T47D (cell line): ENCODE results near the gene NOPCHAP1.
A peak's percentile ranks its signal among the peaks of the same experiment; 100 is the strongest.
"Not testable (repeated sequence)": the region's sequence is repeated elsewhere in the genome, so short reads cannot be mapped to it uniquely, and the experiment has no call there.

Experiments used
- DNase-seq, 2 experiments: peaks; one replicate each; pipeline versions ENCODE4 v3.0.0 to v3.0.0-alpha.2; 2011 to 2012; ENCODE audit warnings: low read depth in 1 of 2, low spot score in 1 of 2
- JUND ChIP-seq: IDR thresholded peaks from 2 replicates; pipeline ENCODE4 v1.6.1; 2012; ENCODE audit warnings: low read depth
- in situ Hi-C: cut with HindIII; loops from 2 replicates; pipeline ENCODE4 v1.10.0; 2016; ENCODE audit warnings: low sequenced_read_pairs, low pct_unique_long_range_greater_than_20kb

NOPCHAP1 gene, protein sequence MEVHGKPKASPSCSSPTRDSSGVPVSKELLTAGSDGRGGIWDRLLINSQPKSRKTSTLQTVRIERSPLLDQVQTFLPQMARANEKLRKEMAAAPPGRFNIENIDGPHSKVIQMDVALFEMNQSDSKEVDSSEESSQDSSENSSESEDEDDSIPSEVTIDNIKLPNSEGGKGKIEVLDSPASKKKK

DNA sequence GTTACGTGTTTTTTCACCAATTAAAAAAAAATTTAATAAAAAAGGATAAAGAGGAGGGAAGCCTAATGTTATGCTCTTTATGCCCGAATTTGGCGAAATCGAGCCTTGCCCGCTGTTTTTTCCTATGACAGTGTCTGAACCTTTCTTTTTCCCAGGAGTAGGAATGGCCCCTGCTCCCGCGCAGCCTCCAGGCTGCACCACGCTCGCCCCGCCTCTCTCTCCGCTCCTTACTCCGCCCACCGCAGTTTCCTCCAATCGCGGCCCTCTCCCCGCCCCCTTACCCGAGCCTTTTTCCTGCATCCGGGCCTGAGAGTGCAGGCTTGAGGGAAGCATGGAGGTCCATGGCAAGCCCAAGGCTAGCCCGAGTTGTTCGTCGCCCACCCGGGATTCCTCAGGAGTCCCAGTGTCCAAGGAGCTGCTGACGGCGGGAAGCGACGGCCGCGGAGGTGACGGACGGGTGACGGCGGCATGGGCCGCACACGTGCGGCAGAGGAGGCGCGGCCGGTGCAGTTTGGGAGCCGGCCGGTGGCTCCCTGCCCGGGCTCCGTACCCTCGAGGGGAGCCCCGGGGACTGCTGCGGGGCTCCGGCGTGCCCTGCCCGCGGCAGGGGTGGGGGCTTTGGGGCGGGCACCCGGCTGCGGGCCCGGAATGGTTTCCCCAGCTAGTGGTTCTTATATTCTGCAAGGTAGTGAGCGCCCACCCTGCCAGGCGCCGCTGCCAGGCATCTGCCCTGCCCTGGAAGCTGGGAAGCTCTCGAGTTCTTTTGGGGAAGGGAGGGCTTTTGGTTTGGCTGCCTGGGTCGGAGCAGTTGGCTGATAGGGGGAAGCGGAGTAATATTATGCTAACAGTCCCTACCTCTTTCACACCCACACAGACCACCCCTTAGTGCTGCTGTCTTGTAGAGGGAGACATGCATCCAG lies at the start of gene NOPCHAP1:
Gene NOPCHAP1 (plus strand): TSS at position 295 of the 920 bp plus-strand sequence. CDS start 37 bp downstream, at position 332.
- DNase-seq: peak; percentile 94 to 97
- in situ Hi-C loops: no loop called here
- TF ChIP-seq JUND: no peak

DNA sequence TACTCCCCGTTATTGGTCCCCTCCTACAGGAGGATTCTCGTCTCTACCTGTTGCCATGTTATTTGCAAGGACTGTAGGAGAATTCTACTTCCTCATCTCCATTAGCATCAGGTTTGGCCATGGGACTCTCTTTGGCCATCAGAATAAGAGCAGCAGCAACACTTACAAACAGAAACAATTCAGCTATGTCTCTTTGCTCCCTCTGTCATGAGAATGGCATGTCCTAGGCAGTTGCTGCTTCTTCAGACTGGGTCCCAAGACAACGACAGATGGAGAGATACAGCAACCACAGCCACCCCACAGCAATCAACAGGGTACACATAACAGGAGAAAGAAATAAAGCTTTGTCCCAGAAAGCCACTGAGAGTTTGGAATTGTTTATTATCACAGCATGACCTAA lies 47.7 kb upstream of the NOPCHAP1 start:
- no peak for TF ChIP-seq JUND
- peak in 1 of 2 experiments; percentile 42 for DNase-seq
- in situ Hi-C loops: no loop called here

DNA sequence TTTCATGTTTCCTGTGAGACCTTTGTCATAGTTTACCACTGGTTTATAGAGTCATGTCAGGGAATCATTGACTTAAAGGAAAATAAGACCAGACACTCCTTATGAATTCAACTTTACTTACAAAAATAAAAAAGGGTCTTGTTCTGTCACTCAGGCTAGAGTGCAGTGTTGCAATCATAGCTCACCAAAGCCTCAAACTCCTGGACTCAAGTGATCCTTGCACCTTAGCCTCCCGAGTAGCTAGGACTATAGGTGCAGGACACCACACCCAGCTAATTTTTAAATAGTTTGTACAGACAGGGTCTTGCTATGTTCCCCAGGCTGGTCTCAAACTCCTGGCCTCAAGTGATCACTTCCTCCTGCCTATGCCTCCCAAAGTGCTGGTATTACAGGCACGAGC lies 47.0 kb upstream of the NOPCHAP1 start:
- no peak for TF ChIP-seq JUND
- in situ Hi-C loops: no loop called here
- DNase-seq: no peak

DNA sequence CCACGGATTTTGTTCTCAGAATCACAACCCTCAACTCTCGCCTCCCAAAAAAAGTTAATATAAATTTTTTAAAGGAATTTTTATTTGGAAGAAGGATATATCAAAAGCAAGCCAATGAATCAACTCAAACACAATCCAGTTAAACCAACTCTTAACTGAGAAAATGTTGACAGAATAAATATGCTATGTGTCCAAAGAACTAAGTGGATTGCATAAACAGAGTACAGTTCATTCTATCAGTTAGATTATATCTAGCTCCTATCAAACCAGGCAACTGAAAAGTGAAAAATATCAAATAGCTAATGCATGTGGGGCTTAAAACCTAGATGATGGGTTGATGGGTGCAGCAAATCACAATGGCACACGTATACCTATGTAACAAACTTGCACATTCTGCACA lies 44.7 kb upstream of the NOPCHAP1 start:
- DNase-seq: no peak

DNA sequence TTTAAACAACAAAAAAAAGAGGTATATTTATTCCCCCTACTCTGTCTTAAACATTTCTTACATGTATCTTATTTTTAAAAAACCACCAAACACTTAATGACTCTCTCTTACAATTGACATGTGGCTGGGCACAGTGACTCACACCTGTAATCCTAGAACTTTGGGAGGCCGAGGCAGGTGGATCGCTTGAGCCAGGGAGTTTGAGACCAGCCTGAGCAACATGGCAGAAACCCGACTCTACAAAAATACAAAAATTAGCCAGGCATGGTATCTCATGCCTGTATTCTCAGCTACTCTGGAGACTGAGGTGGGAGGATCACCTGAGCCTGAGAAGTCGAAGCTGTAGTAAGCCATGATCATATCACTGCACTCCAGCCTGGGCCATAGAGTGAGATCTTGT lies 44.0 kb upstream of the NOPCHAP1 start:
- TF ChIP-seq JUND: no peak
- in situ Hi-C loops: no loop called here
- DNase-seq: no peak

More for the DNA sequence above, 44.7 kb upstream of the NOPCHAP1 start:
- in situ Hi-C loops: no loop called here
- TF ChIP-seq JUND: no peak

DNA sequence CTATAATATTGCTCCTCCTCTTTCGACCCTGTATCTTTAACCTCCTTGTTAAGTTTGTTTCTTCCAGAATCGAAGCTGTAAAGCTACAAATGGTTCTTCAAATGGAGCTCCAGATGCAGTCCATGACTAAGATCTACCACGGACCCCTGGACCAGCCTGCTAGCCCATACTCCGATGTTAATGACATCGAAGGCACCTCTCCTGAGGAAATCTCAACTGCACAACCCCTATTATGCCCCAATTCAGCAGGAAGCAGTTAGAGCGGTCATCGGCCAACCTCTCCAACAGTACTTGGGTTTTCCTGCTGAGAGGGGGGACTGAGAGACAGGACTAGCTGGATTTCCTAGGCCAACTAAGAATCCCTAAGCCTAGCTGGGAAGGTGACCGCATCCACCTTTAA lies 42.7 kb upstream of the NOPCHAP1 start:
- DNase-seq, in situ Hi-C loops: not testable (repeated sequence)

DNA sequence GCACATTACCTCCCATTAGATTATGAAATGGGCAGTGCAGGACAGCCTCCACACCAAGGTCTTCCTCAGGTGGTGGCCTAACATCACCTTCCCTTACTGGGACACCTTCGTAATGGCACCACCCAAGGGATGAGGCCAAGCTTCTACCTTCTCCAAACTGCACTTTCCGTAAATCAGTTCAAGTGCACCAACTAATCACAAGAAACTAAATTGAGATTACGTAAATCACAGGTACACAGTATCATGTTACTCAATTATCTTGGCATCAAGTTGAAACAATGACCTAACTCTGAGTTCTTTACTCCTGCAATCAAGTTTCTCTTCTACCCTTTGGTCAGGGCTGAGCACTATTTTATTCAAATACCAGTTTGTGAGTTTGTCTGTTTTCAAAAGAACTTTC lies 41.9 kb upstream of the NOPCHAP1 start:
- no peak for DNase-seq
- in situ Hi-C loops: no loop called here
- no peak for TF ChIP-seq JUND

DNA sequence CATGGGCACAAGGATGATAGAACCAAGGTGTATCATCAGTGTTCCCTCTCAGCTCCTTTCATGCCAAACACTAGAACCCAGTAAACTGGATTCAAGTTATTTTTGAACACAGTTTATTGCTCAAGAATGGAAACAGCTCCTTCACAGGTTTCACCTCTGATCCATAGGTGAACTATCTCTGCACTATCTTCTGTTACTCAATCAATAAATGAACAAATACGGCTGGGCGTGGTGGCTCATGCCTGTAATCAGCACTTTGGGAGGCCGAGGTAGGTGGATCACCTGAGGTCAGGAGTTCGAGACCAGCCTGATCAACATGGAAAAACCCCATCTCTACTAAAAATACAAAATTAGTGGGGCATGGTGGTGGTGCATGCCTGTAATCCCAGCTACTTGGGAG lies 37.4 kb upstream of the NOPCHAP1 start:
- DNase-seq, in situ Hi-C loops: not testable (repeated sequence)

DNA sequence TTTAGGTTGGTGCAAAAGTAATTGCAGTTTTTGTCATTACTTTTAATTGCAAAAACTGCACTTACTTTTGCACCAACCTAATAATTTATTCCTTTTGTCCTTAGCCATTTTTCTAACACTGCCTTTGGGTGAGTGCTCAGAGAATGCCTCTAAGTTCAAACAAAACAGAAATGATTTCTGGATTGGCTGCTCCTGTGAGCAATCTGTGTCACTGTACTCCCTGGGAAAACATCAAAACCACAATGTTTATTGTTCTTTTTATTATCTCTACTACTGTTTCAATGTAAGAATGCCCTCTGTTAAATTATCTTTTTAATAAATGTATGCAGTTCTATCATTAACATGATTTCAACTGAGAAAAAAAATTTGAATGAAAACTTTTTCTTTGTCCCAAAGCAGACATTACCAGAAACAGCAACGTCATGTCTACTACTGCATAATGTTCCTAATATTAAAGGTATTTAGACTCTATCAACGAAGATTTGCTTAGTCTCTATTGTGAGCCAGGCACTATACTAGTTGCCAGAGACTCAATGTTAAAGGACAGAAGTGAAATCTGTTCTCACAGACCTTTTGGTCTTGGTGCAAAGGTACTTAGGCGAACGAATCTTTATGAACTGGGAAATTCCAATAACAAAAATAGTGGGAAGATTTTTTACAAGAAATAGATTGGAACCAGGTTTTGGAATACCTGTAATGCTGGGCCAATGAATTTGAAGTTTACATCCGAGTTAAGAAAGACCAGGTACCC lies 34.2 kb upstream of the NOPCHAP1 start:
- no peak for TF ChIP-seq JUND
- in situ Hi-C loops: no loop called here
- DNase-seq: peak in 1 of 2 experiments; percentile 34

DNA sequence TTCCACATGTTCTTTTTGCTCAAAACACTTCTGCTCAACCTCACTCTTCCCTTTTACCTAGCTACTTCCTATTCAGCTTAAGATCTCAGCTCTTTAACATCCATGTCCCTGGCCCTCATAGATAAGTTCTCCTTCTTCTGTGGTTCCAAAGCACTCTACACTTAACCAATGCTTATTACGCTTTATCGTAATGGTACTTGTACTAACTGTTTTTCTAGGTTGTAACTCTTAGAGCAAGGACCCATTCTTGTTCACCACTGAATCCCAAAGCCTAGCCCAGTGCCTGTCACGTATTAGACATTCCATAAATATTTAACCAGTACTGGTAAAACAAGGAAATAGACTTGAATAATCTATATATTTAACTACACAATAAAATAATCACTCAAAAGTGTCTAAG lies 33.3 kb upstream of the NOPCHAP1 start:
- no peak for DNase-seq
- in situ Hi-C loops: no loop called here

DNA sequence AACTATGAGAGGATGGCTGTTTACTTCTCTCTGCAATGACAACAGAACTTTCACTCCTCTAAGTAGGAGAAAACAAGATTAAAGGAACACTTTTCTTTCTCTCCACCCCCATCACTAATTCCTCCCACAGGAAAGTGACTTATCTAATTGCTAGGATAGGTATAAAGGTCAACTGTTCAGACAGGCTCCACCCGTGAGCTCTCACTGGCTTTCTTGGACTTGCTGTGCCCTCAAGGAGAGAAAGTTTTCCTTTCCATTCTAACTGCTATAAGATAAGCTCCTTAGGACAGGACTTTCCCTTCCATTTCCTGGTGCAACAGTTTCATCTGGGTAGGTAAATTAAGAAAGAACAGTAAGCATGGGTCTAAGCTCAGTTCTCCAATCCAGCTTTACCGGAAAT lies 32.8 kb upstream of the NOPCHAP1 start:
- no peak for TF ChIP-seq JUND
- in situ Hi-C loops: no loop called here
- DNase-seq: no peak

More for the DNA sequence above, 33.3 kb upstream of the NOPCHAP1 start:
- no peak for TF ChIP-seq JUND

DNA sequence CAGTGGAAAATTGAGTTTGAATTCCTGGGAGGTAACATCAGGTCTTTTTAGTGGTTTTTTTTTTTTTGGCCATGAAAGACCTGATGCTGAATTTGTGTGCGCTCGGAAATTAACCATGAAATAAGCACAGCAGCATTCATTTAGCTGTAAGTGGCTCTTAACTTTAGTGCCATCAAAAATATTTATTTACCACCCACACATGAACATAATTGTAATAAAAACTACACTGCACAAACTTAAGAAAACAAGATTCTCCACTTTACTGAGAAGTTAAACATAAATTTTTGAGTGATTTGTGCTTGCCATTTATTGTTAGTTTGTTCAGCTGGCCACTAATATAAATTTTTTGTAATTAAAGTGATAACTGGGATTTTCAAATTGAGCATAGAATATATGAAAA lies 30.4 kb upstream of the NOPCHAP1 start:
- no peak for TF ChIP-seq JUND
- in situ Hi-C loops: no loop called here
- no peak for DNase-seq
